ENCODE data around the gene SARDH. TPM values are rescaled to one million over a fixed set of nuclear protein-coding genes. Genes with fewer than 3 reads are reported as not detected.

Gene SARDH
- total RNA-seq, 1 donor = 0.18 TPM

- DNase-seq (ENCODE audit: low read depth) = peak; percentile 21
Measured at GRCh38 chr9:133731876-133732638, 6.1 kb downstream of the SARDH start.

GRCh38 chr9:133730994-133731715 is 7.0 kb downstream of the SARDH start:
- no peak for DNase-seq (ENCODE audit: low read depth)

More at GRCh38 chr9:133731876-133732638, 6.1 kb downstream of the SARDH start:
- no peak overlapping the region for H3K4me3 ChIP-seq (ENCODE audit: low read depth, low read length)
- TF ChIP-seq CTCF (IDR thresholded peaks at IDR 0.05; ENCODE audit: insufficient read depth, low read length) = no peak

GRCh38 chr9:133729617-133730281 is 8.4 kb downstream of the SARDH start:
- TF ChIP-seq CTCF (IDR thresholded peaks at IDR 0.05; ENCODE audit: insufficient read depth, low read length) = no peak
- no peak overlapping the region for H3K4me3 ChIP-seq (ENCODE audit: low read depth, low read length)
- no peak for DNase-seq (ENCODE audit: low read depth)

More at GRCh38 chr9:133730994-133731715, 7.0 kb downstream of the SARDH start:
- TF ChIP-seq CTCF (IDR thresholded peaks at IDR 0.05; ENCODE audit: insufficient read depth, low read length) = no peak
- H3K4me3 ChIP-seq (ENCODE audit: low read depth, low read length) = no peak overlapping the region

- no peak for TF ChIP-seq CTCF (IDR thresholded peaks at IDR 0.05; ENCODE audit: insufficient read depth, low read length)
- H3K4me3 ChIP-seq (ENCODE audit: low read depth, low read length) = no peak overlapping the region
- DNase-seq (ENCODE audit: low read depth) = no peak
Measured at GRCh38 chr9:133728856-133729616, 9.1 kb downstream of the SARDH start.

GRCh38 chr9:133727876-133728441 is 10.2 kb downstream of the SARDH start:
- DNase-seq (ENCODE audit: low read depth) = no peak
- no peak overlapping the region for H3K4me3 ChIP-seq (ENCODE audit: low read depth, low read length)
- TF ChIP-seq CTCF (IDR thresholded peaks at IDR 0.05; ENCODE audit: insufficient read depth, low read length) = no peak
